A673 (cell line): ENCODE data around the gene RELL2. TPM values are rescaled to one million over a fixed set of nuclear protein-coding genes. Genes with fewer than 3 reads are reported as not detected.

Experiments
- BruUV-seq: library from RNA; stranded (reverse); fragments of 400-500 nt; replicated peaks from 2 replicates; lab custom pipeline; 2021; lab: Mats Ljungman, UMichigan
- CTCF ChIA-PET: fragments of 300-600 bp; sonication (Branson Sonifier 250); formaldehyde crosslinking; loops from one replicate; lab custom pipeline; 2022; ENCODE audit warnings: antibody characterized with exemption; lab: Charles Lee
- POLR2A ChIA-PET: fragments of 300-600 bp; sonication (Branson Sonifier 250); formaldehyde crosslinking; loops from one replicate; lab custom pipeline; 2022; ENCODE audit warnings: antibody characterized with exemption; ENCODE audit not compliant: low non-redundant PET; lab: Charles Lee
- DNase-seq: peaks from one replicate; pipeline ENCODE4 v3.0.0-alpha.2; 2015; ENCODE audit warnings: low spot score
- H3K27ac ChIP-seq: fragments of 200-600 bp; sonication (generic); 2 replicates; pipeline ENCODE4 v1.5.1; 2016; ENCODE audit warnings: mixed run types, low read depth, mild to moderate bottlenecking, mixed read lengths, antibody characterized with exemption, low read length; ENCODE audit not compliant: poor library complexity, severe bottlenecking
- H3K27me3 ChIP-seq: fragments of 200-600 bp; sonication (generic); replicated peaks from 2 replicates; pipeline ENCODE4 v1.6.1; 2017; ENCODE audit warnings: mixed run types, low read depth, mild to moderate bottlenecking, mixed read lengths, antibody characterized with exemption, low read length; ENCODE audit not compliant: insufficient read depth, poor library complexity
- H3K36me3 ChIP-seq: fragments of 200-600 bp; sonication (generic); 2 replicates; pipeline ENCODE4 v1.6.1; 2016; ENCODE audit warnings: mixed run types, mild to moderate bottlenecking, mixed read lengths, antibody characterized with exemption, low read length; ENCODE audit not compliant: insufficient read depth, poor library complexity, severe bottlenecking
- H3K4me1 ChIP-seq: fragments of 200-600 bp; sonication (generic); 2 replicates; pipeline ENCODE4 v1.6.1; 2017; ENCODE audit warnings: mixed run types, mild to moderate bottlenecking, mixed read lengths, antibody characterized with exemption, low read length; ENCODE audit not compliant: insufficient read depth, poor library complexity, severe bottlenecking
- H3K4me3 ChIP-seq: fragments of 200-600 bp; sonication (generic); 2 replicates; pipeline ENCODE4 v1.5.1; 2016; ENCODE audit warnings: low read depth, mixed run types, mild to moderate bottlenecking, mixed read lengths, low read length; ENCODE audit not compliant: poor library complexity, severe bottlenecking
- H3K9me3 ChIP-seq: fragments of 200-600 bp; sonication (generic); 2 replicates; pipeline ENCODE4 v1.6.1; 2016; ENCODE audit warnings: mixed run types, low read depth, mild to moderate bottlenecking, mixed read lengths, antibody characterized with exemption, low read length; ENCODE audit not compliant: poor library complexity, severe bottlenecking
- EZH2 ChIP-seq: fragments of 200-600 bp; sonication (generic); IDR thresholded peaks from 2 replicates; pipeline ENCODE4 v1.6.1; 2017; ENCODE audit warnings: borderline replicate concordance, low read depth, mild to moderate bottlenecking, mixed read lengths, antibody characterized with exemption, low read length; ENCODE audit not compliant: poor library complexity, severe bottlenecking
- intact Hi-C: fragments of 100-400 bp; cut with micrococcal nuclease; formaldehyde crosslinking; loops from one replicate; pipeline ENCODE4 v1.10.0; 2022; ENCODE audit not compliant: unreplicated experiment
- total RNA-seq: library from RNA; stranded (reverse); gene quantifications from 2 replicates; pipeline ENCODE4 v1.2.3, GENCODE V29; 2021
- TF ChIP-seq, protein P1 (sequence below): fragments of 300-800, 200-600 bp; sonication (generic); conservative IDR thresholded peaks from 2 replicates; pipeline ENCODE4 v1.5.1; 2017; ENCODE audit warnings: low read depth, mild to moderate bottlenecking, antibody characterized with exemption, low read length, moderate library complexity, mixed read lengths

Gene RELL2
- total RNA-seq, 1 experiment from 2014 or later: 4.7 TPM

DNA sequence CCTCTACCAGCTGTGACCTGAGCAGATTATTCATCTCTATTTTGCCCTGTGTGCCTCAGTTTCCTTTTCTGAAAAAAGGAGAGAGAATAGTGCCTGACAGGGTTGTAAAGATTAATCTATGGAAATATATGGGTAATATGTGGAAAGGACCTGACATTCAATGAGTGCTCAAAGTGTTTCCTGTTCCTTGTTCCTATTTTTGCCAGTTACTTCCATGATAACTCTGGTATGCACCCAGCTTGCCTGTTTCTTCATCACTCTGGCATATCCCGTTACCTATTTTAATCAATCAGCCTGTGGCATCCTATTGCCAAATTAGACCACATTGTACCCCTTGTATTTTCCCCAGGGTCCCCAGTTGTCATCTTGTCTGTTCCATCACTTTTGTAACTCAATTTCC, 48.8 kb downstream of the RELL2 start:
- Histone ChIP-seq H3K36me3 (no peaks in the 10 kb centered on the region), H3K27ac (no peak overlapping the region), H3K9me3 (no peaks in the 10 kb centered on the region), H3K4me1 (peaks cover 8% of the 10 kb centered on the region), H3K27me3 (no peaks in the 10 kb centered on the region), H3K4me3 (no peak overlapping the region)
- ChIA-PET CTCF (no interaction called here), POLR2A (no interaction called here)
- TF ChIP-seq, protein P1, sequence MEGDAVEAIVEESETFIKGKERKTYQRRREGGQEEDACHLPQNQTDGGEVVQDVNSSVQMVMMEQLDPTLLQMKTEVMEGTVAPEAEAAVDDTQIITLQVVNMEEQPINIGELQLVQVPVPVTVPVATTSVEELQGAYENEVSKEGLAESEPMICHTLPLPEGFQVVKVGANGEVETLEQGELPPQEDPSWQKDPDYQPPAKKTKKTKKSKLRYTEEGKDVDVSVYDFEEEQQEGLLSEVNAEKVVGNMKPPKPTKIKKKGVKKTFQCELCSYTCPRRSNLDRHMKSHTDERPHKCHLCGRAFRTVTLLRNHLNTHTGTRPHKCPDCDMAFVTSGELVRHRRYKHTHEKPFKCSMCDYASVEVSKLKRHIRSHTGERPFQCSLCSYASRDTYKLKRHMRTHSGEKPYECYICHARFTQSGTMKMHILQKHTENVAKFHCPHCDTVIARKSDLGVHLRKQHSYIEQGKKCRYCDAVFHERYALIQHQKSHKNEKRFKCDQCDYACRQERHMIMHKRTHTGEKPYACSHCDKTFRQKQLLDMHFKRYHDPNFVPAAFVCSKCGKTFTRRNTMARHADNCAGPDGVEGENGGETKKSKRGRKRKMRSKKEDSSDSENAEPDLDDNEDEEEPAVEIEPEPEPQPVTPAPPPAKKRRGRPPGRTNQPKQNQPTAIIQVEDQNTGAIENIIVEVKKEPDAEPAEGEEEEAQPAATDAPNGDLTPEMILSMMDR: no peak
- no peak for TF ChIP-seq EZH2
- BruUV-seq: no TSS peak
- DNase-seq: no peak
- intact Hi-C loops: no loop called here

DNA sequence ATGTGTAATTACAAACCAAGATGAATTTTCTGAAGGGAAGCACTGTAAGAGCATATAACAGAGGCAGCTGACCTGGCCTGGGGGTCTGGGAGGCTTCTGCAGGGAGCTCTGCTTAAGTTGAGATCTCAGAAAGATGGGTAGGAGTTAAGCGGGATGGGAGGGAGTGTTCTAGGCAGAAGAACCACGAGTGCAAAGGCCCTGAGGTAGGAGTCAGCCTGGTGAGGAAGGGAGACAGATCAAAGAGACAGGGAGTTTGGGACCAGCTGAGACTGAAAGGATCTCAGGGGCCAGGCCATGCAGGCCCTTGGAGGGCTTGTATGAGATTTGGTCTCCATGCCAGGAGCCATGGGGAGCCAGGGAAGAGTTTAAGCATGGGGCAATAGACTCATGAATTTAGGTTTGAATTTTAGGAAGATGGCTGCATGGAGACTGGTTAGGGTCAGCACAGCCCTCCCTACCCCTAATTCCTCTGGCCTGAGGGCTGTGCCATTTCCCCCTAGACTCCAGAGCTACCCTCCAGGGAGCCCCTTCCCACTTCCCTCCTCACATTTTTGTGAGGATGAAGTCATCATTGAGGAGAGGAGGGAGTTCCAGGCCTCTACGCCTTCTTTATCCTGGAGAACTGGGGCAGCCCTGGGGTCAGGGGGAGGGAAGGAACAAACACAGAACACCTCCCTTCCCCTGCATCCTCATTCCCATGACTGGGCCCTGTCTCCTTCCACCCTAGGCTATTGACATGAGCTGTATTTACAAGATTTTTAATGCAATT, 50.0 kb downstream of the RELL2 start:
- Histone ChIP-seq H3K27ac (no peak overlapping the region), H3K4me1 (no peaks in the 10 kb centered on the region), H3K27me3 (no peaks in the 10 kb centered on the region), H3K9me3 (no peaks in the 10 kb centered on the region), H3K4me3 (no peak overlapping the region), H3K36me3 (no peaks in the 10 kb centered on the region)
- DNase-seq: no peak
- no peak for TF ChIP-seq EZH2
- TF ChIP-seq, protein P1: no peak
- no TSS peak for BruUV-seq
- CTCF ChIA-PET: no interaction called here
- intact Hi-C loops: no loop called here
- POLR2A ChIA-PET: no interaction called here

Other genes starting within 250 kb of the RELL2 start
- 2.5 and 3.3 TPM in 2 replicates for gene PCDHGB4, start 249.3 kb upstream of the RELL2 start, total RNA-seq
- 2.2 and 2.6 TPM in 2 replicates for gene PCDHGA8, start 244.4 kb upstream of the RELL2 start, total RNA-seq
- gene PCDHGB5, start 239.1 kb upstream of the RELL2 start, total RNA-seq: 43.3 and 45.0 TPM in 2 replicates
- 5.0 and 6.6 TPM in 2 replicates for gene PCDHGA9, start 234.2 kb upstream of the RELL2 start, total RNA-seq
- 4.5 and 4.6 TPM in 2 replicates for gene PCDHGB6, start 229.0 kb upstream of the RELL2 start, total RNA-seq
- 3.6 TPM in 2 replicates for gene PCDHGA10, start 224.0 kb upstream of the RELL2 start, total RNA-seq
- gene PCDHGB7, start 219.3 kb upstream of the RELL2 start, total RNA-seq: 3.7 and 4.0 TPM in 2 replicates
- 34.9 and 35.5 TPM in 2 replicates for gene PCDHGA11, start 215.9 kb upstream of the RELL2 start, total RNA-seq
- 3.5 and 3.6 TPM in 2 replicates for gene PCDHGA12, start 206.5 kb upstream of the RELL2 start, total RNA-seq
- gene PCDHGC3, start 161.0 kb upstream of the RELL2 start, total RNA-seq: 103 and 112 TPM in 2 replicates
- 3.6 and 3.8 TPM in 2 replicates for gene PCDHGC4, start 152.0 kb upstream of the RELL2 start, total RNA-seq
- 3.4 and 3.6 TPM in 2 replicates for gene PCDHGC5, start 147.9 kb upstream of the RELL2 start, total RNA-seq
- 105 and 109 TPM in 2 replicates for gene DIAPH1, start 18.0 kb upstream of the RELL2 start, total RNA-seq
- 93.1 and 109 TPM in 2 replicates for gene HDAC3, start 148 bp upstream of the RELL2 start, total RNA-seq
- 2.3 and 3.9 TPM in 2 replicates for gene FCHSD1, start 14.4 kb downstream of the RELL2 start, total RNA-seq
- gene ARAP3, start 45.2 kb downstream of the RELL2 start, total RNA-seq: 4.1 and 4.6 TPM in 2 replicates
- 0.45 and 0.61 TPM in 2 replicates for gene PCDH1, start 241.4 kb downstream of the RELL2 start, total RNA-seq